ENCODE results near the gene DEFB123. TPM values are rescaled to one million over a fixed set of nuclear protein-coding genes. Genes with fewer than 3 reads are reported as not detected.
A peak's percentile ranks its signal among the peaks of the same experiment; 100 is the strongest.

DEFB123 gene
- total and polyA plus RNA-seq, 2 donors from 2014 or later = not detected

GRCh38 chr20:31496761-31497295 lies 56.4 kb downstream of the DEFB123 start:
- Histone ChIP-seq H3K9me3 (ENCODE audit: control insufficient read depth in 2 of 3, insufficient read depth in 1 of 3, low read length in 3 of 3) (no peaks in the 10 kb centered on the region), H3K27ac (ENCODE audit: low read depth in 2 of 2, low read length in 2 of 2) (peak overlapping the region; percentile 22 to 47), H3K4me3 (ENCODE audit: low read length in 3 of 3) (no peak overlapping the region), H3K36me3 (ENCODE audit: control insufficient read depth in 2 of 3, insufficient read depth in 3 of 3, low read length in 3 of 3) (no peaks in the 10 kb centered on the region), H3K9ac (ENCODE audit: low read length in 3 of 3) (no peak overlapping the region), H3K27me3 (ENCODE audit: control insufficient read depth, insufficient read depth, low read length) (no peaks in the 10 kb centered on the region), H3K4me1 (ENCODE audit: control insufficient read depth in 2 of 3, insufficient read depth in 2 of 3, low read depth in 1 of 3, low read length in 3 of 3) (peaks cover 0 to 3% (median 0%) of the 10 kb centered on the region in 3 donors)
- peak in 2 of 5 donors; percentile 53 to 94 for DNase-seq
- no peak for FAIRE-seq
- TF ChIP-seq CTCF (IDR thresholded peaks at IDR 0.05; ENCODE audit: borderline replicate concordance, extremely low read depth, insufficient read depth) = no peak
- intact Hi-C loops (cut with DNase I) = no loop called here

DNA sequence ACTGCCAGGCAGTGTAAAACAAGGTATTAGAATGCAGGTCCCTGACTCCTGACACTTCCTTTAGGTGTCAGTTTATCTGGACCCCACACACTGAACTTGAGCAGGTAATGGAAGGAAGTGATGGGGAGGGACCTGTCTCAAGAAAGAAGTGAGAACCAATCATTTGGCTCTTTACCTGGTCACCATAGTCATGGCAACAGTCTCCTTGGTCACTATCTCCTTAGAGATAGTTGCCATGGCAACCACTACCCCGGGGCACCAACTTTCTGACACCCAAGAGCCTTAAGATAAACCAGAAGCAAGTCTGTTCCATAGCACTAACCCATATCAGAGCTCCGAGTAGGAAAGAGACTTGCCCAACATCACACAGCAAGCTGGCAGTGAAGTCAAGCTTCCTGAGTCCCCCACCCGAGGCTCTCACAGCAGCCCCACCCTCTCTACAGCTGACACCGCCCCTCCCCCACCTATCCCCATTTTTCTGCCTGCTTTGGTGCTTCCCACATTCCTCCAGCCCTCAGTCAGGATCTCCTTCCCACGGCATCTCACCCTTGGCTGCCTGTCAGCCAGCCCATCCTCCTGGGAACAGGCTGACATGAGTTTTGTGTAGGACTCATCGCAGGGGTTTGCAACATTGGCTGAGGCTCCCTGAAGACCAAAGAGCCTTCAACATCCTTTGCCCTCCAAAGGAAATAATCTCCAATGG lies 57.6 kb downstream of the DEFB123 start:
- DNase-seq (peak in 1 of 5 donors; percentile 84), FAIRE-seq (no peak)
- intact Hi-C loops (cut with DNase I) = no loop called here
- H3K27me3 ChIP-seq (ENCODE audit: control insufficient read depth, insufficient read depth, low read length) = no peaks in the 10 kb centered on the region
- no peak for TF ChIP-seq CTCF (IDR thresholded peaks at IDR 0.05; ENCODE audit: borderline replicate concordance, extremely low read depth, insufficient read depth)
- H3K4me1 ChIP-seq (ENCODE audit: control insufficient read depth in 2 of 3, insufficient read depth in 2 of 3, low read depth in 1 of 3, low read length in 3 of 3) = peaks cover 0 to 3% (median 0%) of the 10 kb centered on the region in 3 donors
- no peak overlapping the region for H3K9ac ChIP-seq (ENCODE audit: low read length in 3 of 3)
- H3K27ac ChIP-seq (ENCODE audit: low read depth in 2 of 2, low read length in 2 of 2) = no peak overlapping the region
- no peaks in the 10 kb centered on the region for H3K36me3 ChIP-seq (ENCODE audit: control insufficient read depth in 2 of 3, insufficient read depth in 3 of 3, low read length in 3 of 3)
- no peak overlapping the region for H3K4me3 ChIP-seq (ENCODE audit: low read length in 3 of 3)
- H3K9me3 ChIP-seq (ENCODE audit: control insufficient read depth in 2 of 3, insufficient read depth in 1 of 3, low read length in 3 of 3) = no peaks in the 10 kb centered on the region

Other genes with a start within 250 kb of the DEFB123 start
- gene DEFB115, start 183.0 kb upstream of the DEFB123 start, total RNA-seq = not detected
- not detected for gene DEFB115, start 183.0 kb upstream of the DEFB123 start, polyA plus RNA-seq (ENCODE audit: insufficient read depth, low read depth, low replicate concordance)
- gene DEFB116, start 132.0 kb upstream of the DEFB123 start, total RNA-seq = not detected
- gene DEFB116, start 132.0 kb upstream of the DEFB123 start, polyA plus RNA-seq (ENCODE audit: insufficient read depth, low read depth, low replicate concordance) = not detected
- not detected for gene DEFB118, start 72.0 kb upstream of the DEFB123 start, total RNA-seq
- not detected for gene DEFB118, start 72.0 kb upstream of the DEFB123 start, polyA plus RNA-seq (ENCODE audit: insufficient read depth, low read depth, low replicate concordance)
- gene DEFB119, start 50.0 kb upstream of the DEFB123 start, total RNA-seq = not detected
- gene DEFB119, start 50.0 kb upstream of the DEFB123 start, polyA plus RNA-seq (ENCODE audit: insufficient read depth, low read depth, low replicate concordance) = not detected
- not detected for gene DEFB121, start 34.4 kb upstream of the DEFB123 start, total RNA-seq
- gene DEFB121, start 34.4 kb upstream of the DEFB123 start, polyA plus RNA-seq (ENCODE audit: insufficient read depth, low read depth, low replicate concordance) = not detected
- gene DEFB124, start 34.5 kb downstream of the DEFB123 start, total RNA-seq = 2.5 TPM
- not detected for gene DEFB124, start 34.5 kb downstream of the DEFB123 start, polyA plus RNA-seq (ENCODE audit: insufficient read depth, low read depth, low replicate concordance)
- gene REM1, start 34.7 kb downstream of the DEFB123 start, total RNA-seq = 2.5 TPM
- gene REM1, start 34.7 kb downstream of the DEFB123 start, polyA plus RNA-seq (ENCODE audit: insufficient read depth, low read depth, low replicate concordance) = 2.0 TPM
- 174 TPM for gene HM13, start 73.8 kb downstream of the DEFB123 start, total RNA-seq
- 154 TPM for gene HM13, start 73.8 kb downstream of the DEFB123 start, polyA plus RNA-seq (ENCODE audit: insufficient read depth, low read depth, low replicate concordance)
- 189 TPM for gene ID1, start 164.7 kb downstream of the DEFB123 start, total RNA-seq
- 293 TPM for gene ID1, start 164.7 kb downstream of the DEFB123 start, polyA plus RNA-seq (ENCODE audit: insufficient read depth, low read depth, low replicate concordance)
- 1.3 TPM for gene COX4I2, start 197.3 kb downstream of the DEFB123 start, total RNA-seq
- gene COX4I2, start 197.3 kb downstream of the DEFB123 start, polyA plus RNA-seq (ENCODE audit: insufficient read depth, low read depth, low replicate concordance) = 6.9 TPM

Data from kidney (tissue), 14 donors.